ENCODE measurements around the gene SLC39A11.

- TF ChIP-seq CTCF (IDR thresholded peaks at IDR 0.05) (no peak), POLR2AphosphoS5 (IDR thresholded peaks at IDR 0.05) (no peak), EP300 (IDR thresholded peaks at IDR 0.05) (no peak)
Observed at GRCh38 chr17:72833128-72833765, 259.2 kb downstream of the SLC39A11 start.
